Measurements from ENCODE around the gene PKDCC.
"Not testable (repeated sequence)": the region's sequence is repeated elsewhere in the genome, so short reads cannot be mapped to it uniquely, and the experiment has no call there.

PKDCC gene

DNA sequence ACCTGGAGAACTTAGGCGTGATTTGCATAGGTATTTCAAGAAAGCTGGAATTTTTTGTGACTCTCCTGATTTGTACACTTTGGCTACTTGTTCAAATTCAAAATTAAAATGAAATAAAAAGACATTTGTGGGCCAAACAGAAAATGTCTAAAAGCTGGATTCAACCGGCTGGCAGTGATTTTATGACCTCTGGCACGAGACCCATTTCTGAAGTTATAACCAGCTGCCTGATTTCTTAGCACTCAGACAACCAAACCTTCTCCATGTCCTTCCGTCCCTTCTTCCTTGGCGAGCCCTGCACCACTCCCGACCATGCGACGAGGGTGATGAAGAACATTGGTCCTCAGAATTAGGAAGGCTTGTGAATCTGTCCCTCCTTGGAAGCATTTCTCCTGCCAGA, 19.7 kb downstream of the PKDCC start:
- no peak for DNase-seq

DNA sequence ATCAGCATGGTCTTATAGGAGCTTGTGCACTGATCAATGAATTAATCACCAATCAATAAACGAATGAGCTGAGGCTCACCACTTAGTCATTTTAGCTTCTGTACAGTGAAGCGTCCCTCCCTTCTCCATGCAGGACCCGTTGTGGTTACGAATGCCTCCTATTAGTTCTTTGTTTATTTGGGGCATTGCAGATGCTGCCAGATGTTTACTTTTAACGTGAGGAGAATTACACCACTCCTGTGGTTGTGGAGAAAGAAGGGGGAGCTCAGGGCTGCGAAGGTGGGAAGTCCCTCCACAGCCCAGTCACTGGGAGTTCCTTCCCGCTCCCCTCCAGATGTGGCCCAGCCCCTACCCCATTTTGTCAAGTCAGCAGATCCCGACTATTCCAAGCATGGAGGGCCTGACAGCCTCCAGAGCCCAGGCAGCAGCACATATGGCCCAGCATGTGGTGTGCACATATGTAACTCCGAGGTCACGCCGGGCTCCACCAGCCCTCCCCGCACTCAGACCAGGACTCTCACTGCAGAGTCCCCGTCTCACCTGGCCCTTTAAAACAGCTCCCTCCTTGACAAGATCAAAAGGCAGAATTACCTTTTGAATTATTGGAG, 20.9 kb downstream of the PKDCC start:
- DNase-seq = no peak

DNA sequence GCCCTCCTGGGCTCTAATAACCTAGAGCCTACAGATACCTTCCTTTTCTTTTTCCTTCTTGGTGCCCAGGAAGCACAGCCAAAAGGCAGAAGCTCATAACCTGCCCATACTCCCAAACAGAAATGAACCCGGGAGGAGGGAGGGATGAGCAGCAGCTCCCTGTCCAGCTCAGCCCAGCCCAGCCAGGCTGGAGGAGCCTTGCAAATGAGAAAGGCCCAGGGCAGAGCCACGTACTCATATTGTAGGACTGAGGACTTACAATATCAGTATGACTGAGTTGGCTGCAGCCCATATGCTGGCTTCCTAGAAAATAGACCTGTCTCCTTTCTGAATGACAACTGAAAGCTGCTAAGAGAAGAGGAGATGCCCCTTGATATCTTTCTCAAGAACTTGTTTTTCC, 21.7 kb downstream of the PKDCC start:
- DNase-seq = no peak

DNA sequence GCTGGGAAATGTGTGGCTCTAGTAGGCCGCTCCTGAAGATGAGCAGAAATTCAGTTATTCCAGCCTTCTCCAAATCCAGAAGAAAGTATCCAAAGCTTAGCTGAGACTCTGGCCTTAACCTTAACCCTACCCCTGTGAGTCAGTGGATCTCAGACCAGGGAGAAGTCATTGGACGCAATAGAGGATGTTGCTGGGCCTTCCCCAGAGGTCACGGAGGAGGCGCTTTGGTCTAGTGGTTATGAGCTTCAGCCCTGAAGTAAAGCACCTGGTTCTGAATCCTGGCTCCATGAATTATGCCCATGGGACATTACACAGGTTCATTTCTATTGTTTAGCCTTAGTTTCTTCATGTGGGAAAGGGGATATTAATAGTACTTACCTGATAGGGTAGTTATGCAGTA, 24.0 kb downstream of the PKDCC start:
- no peak for DNase-seq

DNA sequence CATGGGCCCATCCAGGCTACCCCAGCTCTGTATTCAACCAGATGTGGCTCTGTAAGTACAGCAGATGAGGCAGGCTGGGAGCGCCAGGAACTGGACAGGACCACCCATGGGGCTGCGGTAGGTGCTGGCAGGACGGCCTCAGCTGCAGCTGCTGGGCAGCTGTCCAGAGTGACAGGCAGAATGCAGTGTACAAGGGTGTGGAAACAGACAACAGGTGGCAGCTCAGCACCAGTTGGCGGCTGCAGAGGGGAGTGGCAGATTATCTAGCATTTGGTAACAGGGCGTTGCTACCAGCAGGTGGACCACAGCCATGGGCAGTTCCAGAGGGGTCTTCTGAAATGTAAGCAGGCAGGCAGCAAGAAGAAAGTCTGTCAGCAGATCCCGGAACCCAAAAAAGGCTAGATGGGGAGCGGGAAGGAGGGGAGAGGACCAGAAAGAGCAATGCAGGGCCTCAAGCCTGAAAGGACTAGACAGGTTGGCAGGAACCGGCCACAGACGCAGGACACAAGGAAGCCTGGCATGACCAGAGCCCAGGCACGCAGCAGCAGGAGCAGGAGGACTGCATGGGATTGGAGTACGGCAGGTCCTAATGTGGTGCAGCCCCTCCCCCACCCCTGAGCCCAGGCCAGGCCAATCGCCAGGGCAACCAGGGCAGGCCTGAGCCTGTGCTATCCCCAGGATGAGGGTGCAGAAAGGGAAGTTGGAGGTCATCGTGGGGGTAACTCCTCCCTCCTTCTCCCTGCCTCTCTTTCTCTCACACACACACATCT, 24.7 kb downstream of the PKDCC start:
- no peak for DNase-seq

DNA sequence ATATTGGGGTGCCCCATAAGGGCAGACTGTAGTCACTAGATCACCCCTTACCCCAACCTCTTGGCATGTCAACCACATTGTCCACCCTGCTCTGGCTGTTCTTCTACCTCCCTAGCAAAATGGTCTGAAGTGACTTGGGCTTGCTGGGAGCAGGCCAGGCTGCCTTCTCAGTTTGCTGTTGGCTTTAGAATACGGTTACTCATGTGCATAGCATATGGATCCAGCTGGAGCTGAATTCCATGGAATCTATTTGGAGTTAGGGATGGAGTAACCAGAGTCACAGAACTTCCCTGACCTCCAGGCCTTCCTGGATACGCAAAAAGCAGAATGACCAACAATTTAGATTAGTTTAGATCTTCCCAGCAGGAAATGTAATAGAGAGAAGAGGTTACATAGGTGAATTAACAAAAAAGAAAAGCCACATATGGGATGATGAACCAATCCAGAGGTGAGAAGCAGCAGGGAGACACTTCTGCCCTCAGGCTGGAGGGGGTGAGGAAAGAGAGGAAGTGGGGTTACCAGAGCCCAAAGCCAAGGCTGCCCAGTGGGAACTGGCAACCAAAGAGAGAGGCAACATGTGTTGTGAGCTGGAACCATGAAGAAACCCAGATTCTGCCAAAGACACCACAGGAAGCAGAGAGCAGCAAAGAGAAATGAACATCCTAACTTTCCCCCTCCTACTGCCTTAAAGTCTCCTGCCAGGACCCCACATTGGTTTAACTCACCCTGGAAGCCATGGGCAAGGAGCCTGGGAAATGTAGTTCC, 26.1 kb downstream of the PKDCC start:
- no peak for DNase-seq

DNA sequence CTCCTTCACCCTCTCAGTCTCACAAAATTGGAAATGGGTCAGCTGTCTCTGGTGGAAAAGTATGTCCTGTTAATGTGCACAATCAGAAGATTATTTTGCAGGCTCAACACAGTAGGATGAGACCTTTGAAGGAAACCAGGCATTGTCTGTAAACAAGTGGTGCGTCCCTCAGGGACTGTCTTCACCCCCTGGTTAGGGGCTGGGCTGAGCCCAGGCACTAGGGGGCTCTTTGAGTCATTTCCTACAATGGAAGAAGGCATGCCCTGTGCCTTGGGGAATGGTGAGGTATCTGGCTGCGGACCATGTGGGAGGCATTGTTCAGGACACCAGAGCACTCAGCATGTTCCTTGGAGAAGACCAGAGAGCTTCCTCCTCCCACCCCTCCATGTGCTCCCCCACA, 26.8 kb downstream of the PKDCC start:
- no peak for DNase-seq

DNA sequence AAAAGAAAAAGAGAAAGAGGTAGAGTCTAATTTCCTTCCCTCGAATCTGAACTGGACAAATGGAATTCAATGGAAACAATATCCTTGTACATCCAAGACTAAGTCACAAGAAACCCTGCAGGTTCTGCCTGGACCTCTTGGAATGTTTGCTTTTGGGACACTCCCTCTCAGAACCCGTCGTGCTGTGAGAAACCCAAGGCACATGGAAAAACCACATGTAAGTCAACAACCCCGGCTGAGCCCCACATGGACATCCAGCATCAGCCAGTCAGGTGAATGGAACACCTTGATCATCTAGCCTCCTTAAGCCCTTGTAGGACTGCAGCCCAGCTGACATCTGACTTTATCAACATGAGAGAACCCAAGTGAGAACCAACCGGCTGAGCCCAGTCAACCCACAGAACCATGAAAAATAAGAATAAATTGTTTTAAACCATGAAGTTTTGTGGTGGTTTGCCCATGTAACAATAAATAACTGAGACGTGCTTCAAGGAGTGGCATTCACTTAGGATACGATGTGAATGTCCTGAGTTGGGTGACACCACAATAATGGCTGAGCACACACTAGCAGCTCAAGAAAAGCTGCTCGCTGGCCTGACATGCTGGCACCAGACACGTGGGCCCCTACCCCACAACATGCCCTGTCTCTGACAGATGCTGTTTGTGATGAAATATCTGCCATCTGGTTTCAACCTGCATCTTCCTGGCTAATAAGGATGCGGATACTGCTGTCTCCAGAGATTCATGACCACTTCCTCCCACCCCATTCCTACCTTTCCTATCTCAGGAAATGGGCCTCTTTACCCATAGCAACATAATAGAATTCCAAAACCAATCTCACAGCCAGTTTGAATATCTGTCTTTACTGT, 28.8 kb downstream of the PKDCC start:
- DNase-seq = no peak

DNA sequence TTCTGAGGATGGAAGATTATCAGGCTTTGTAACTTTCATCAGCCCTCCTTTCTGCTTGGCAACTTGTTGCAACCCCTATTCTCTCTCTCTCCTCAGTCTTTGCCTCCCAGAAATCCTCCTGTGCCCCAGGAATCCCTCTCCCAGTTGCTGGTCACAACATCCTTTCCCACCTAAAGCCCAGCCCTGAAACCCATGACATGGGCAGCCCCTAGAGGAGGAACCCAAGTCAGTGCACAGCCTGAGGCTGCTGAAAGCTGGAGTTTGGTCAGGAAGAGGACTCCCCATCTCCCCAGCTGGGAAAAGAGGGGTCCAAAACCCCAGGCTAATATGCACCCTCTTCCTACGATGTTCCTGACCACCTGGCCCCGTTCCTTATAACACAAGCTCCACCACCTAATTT, 29.5 kb downstream of the PKDCC start:
- no peak for DNase-seq

DNA sequence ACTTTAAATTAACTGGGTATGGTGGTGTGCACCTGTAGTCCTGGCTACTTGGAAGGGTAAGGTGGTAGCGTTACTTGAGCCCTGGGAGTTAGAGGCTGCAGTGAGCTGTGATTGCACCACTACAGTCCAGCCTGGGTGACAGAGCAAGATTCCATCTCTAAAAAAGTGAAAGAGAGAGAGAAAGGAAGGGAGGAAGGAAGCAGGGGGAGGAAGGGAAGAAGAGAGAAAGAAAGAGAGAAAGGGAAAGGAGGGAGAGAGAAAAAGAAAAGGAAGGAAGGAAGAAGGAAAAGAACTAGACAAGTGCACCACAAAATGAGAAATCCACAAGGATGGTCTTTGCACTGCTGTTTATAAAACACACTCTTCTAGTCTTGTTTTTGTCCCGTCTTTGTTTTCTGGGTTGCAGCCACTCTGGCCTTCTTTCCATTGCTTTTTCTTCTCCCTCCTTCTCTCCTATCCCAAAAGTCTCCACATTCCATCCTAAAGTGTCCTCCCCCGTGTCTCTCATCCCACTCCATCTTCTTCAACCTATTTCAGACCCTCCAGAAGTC, 32.0 kb downstream of the PKDCC start:
- DNase-seq = no peak

DNA sequence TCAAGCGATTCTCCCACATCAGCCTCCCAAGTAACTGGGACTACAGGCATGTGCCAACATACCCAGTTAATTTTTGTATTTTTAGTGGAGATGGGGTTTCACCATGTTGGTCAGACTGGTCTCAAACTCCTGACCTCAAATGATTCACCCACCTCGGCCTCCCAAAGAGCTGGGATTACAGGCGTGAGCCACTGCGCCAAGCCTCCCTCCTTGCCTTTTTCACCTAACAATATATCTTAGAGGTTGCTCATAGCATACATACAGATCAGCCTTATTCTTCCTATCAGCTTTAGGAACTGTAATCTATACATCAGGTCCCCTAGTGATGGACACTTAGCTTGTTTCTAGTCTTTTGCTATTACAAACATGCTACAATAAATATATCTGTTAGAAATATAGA, 33.3 kb downstream of the PKDCC start:
- not testable (repeated sequence) for DNase-seq

DNA sequence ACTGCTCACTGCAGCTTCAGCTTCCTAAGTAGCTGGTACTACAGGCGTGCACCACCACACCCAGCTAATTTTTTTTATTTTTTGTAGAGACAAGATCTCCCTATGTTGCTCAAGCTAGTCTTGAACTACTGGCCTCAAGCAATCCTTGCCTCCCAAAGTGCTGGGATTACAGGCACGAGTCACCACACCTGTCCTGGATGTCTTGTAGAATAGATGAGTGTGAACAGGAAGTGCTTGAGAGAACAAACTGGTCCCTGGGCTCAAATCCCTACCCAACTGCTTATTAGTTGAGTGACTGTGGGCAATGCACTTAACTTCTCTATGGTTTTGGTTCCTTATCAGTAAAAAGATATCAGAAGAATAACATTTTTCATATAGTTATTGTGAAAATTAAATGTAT, 34.2 kb downstream of the PKDCC start:
- DNase-seq = no peak

DNA sequence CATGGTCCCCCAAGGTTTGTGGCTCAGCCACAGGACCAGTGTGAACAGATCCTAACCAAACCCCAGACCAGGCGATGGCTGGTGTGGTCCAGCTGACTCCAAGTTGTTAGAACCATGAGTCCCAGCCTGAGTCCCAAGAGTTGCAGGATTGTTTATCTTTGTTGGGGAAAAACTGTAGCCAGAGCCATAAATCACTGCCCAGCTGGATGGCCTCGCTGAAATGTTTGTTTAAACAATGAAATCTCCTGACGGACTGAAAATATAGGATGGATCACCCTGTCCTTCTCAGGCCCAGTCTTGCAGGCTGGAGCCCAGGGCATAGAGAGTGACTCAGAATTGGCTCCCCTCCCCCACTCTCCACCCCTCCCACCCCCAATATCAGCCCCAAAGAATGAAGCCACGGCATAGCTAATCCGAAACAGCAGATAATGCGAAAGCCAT, 36.4 kb downstream of the PKDCC start:
- no peak for DNase-seq

DNA sequence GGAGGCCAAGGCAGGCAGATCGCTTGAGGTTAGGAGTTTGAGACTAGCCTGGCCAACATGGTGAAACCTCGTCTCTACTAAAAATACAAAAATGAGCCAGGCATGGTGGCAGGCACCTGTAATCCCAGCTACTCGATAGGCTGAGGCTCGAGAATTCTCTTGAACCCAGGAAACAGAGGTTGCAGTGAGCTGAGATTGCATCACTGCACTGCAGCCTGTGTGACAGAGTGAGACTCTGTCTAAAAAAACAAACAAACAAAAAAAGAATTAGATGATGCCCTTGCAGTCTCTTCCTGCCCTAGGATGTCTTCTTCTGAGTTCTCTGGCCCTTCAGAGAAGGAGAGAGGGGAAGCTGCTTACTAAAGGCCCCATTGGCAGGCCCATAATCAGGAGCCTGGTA, 37.2 kb downstream of the PKDCC start:
- not testable (repeated sequence) for DNase-seq

DNA sequence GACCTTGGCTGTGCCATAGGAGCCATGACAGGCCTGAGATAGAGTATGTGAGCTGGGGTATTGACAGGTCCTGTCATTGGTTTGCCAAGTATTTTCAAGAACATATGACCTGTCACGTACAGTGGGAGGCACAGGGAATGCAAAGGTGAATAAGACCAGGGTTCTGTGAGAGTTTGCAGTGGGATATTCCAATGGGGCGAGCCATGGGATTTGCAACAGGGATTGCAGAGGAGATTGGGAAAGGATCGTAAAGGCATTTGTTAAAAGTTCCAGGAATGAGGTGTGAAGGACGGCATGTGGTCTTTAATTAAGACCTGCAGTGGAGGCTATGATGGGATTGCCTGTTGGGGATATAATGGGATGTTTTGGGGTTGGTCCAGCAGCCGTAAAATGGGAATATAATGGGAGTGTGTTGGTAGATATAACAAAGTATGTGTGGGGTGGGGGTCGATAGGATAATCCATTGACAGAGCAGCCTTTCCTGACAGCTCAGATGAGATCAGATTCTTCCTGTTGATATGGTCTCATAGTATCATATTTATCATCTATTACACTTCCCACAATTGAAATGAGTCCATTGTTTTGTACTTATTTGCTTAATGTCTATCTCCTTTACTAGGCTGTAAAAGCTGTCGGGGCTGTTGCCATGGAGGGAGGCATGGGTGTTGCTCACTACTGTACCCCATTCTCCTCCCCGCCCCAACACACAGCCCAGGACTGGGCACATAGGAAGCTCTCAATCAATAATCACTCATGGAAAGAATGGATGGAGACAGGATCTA, 38.1 kb downstream of the PKDCC start:
- no peak for DNase-seq

DNA sequence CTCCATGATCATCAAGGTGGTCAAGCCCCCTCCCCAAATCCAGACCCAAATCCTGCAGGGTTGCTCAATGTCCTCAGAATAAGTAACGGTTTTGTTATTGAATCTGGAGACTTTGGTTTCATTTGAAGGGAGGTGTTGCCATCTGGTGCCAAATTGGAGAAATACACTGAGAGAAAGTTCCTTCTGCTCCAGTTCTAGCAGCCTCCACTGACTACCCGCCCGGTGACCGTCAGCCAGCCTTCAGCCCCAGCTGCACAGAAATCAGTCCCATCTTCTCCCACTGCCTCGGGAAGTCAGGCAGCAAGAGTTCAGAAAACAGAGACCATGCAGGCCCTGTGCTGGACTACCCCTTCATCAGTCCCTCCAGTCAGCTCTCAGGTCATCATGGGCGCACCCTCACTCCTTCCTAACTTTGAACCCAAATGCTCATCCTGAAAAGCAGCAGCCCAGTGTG, 38.7 kb downstream of the PKDCC start:
- peak in 1 of 2 experiments; percentile 19 for DNase-seq

DNA sequence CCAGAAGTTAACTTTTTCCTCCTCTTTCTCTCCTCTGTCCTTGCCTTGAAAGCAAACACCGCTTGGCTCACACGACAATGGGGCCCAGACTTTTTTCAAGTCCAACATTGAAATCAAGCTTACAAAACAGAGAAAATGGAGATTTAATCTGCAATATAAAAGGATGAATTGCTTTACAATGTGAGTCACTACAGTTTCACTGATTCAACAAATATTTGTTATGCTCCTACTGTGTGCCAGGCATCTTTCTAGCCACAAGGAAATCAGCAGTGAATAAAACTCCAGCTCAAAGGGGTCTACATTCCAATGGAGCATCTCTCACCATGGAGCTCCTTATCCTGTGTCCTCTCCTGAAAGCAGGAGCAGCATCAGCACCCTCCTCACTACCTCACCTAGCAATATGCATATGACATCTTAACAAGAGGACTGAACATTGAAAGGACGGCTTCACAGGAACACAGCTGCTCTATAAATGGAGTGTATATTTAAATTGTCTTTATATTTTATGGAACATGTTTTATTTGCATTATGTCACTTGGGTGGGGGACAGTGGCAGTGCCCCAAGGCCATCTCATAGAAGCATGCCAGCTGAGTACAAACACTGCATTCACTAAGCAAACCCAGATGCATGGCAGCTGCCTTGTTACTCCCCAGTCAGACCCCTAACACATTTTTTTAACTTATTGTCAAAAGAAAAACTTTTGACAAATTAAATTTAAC, 39.5 kb downstream of the PKDCC start:
- DNase-seq = no peak

DNA sequence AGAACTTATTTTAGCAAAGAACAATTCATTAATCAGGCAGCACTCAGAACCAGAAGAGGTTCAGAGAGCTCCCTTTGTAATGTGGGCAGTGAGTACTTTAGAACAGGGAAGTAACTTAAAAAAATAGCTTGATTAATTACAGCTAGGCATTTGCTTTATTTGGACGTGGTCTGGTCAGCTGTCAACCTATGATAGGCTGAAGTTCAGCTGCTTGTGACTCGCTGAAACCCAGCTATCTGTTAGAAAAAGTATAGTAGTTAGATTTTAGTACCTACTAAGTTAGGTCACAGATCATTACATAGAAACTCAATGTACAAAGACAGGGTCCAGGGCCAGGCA, 40.0 kb downstream of the PKDCC start:
- DNase-seq = no peak

DNA sequence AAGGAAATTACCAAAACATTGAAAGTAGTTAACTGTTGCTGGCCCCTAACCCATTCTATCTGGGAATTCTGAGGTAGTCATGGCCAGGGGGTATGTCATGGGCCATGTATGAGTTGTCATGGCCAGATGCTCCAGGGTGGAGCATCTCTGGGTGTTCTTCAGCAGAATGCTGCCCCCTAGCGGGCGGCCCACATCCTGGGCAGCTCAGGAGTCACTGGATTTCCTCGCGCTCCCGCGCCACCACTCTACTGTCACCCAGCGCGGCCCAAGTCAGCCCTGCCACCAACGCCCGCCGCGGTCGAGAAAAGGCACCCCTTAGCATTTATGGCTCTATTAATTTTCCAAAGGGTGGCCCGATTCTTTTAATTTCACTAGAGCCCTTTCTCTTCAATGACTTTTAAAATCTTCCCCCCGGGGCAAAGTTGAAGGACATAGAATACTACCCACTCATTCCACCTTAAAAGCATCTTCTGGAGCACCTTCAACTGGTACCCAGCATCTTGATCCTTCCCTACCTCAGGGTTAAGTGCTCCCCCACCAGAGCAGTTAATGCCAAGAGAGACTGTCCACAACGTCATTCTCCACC, 41.6 kb downstream of the PKDCC start:
- DNase-seq = no peak

DNA sequence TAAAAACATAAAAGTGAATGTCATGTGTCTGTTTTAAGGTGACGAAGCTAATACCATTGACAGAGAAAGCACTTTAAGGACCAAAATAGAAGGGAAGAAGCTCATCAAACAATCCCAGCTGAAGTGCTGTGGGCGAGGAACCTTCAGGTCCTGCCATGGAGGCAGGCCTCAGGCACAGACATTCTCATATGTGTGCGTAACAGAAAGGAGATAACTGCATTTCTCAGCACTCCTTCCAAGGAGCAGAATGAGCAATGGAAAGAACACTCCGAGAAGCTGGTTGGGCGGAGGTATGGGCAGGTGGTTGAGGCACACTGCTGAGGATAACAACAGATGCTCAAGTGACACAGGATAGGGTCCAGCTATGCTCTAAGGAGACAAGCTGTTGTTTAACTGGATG, 42.4 kb downstream of the PKDCC start:
- DNase-seq = no peak

DNA sequence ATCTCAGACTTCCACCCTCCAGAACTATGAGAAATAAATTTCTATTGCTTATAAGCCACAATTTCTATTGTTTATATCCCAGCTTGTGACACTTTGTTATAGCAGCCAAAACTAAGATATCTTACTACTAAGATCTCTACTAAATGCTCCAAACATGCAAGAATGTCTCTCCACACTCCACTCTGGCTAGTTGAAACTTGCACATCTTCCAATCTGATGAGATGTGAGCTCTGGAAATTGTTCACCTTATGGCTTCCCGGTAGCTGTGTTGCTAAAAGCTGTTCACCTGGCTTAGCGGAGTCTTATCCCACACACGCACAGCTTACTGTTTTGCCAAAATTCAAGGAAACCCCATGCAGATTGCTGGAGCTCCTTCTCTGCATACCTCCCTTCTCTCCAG, 43.9 kb downstream of the PKDCC start:
- no peak for DNase-seq

Measured in NCI-H187 (cell line).